Measurements from ENCODE around the gene APIP.
A peak's percentile ranks its signal among the peaks of the same experiment; 100 is the strongest.
"Not testable (repeated sequence)": the region's sequence is repeated elsewhere in the genome, so short reads cannot be mapped to it uniquely, and the experiment has no call there.

Gene APIP

GRCh38 chr11:34915136-34916014, 804 bp downstream of the APIP start:
- H3K79me2 ChIP-seq (ENCODE audit: insufficient read depth, low read length) = peaks cover 30% of the 10 kb centered on the region
- H3K4me1 ChIP-seq (ENCODE audit: insufficient read depth, low read length, severe bottlenecking) = peaks cover 36% of the 10 kb centered on the region
- H3K9ac ChIP-seq (ENCODE audit: low read length) = peak overlapping the region; percentile 96
- peak overlapping the region; percentile 64 for H3K27ac ChIP-seq (ENCODE audit: low read depth, low read length, poor library complexity, severe bottlenecking)
- H3K36me3 ChIP-seq (ENCODE audit: insufficient read depth, low read length) = peaks cover 16% of the 10 kb centered on the region
- H3F3A ChIP-seq (ENCODE audit: insufficient read depth, low read length) = no peaks in the 10 kb centered on the region
- peak overlapping the region; percentile 80 for H3K4me2 ChIP-seq (ENCODE audit: low read length)
- H2AFZ ChIP-seq (ENCODE audit: low read length) = peak overlapping the region; percentile 5; the same call in 1 of the 2 replicates
- H3K9me2 ChIP-seq (ENCODE audit: low read depth, low read length) = no peaks in the 10 kb centered on the region
- peak overlapping the region; percentile 94 for H3K4me3 ChIP-seq (ENCODE audit: low read depth, low read length, poor library complexity, severe bottlenecking)
- no peaks in the 10 kb centered on the region for H3K27me3 ChIP-seq (ENCODE audit: insufficient read depth, low read length)
- TF ChIP-seq CTCF (IDR thresholded peaks at IDR 0.05; ENCODE audit: low read length) = no peak
- TF ChIP-seq EZH2 (IDR thresholded peaks at IDR 0.05; ENCODE audit: borderline replicate concordance, low read length) = no peak
- no peaks in the 10 kb centered on the region for H3K9me3 ChIP-seq (ENCODE audit: low read length)
- no peaks in the 10 kb centered on the region for H4K20me1 ChIP-seq (ENCODE audit: insufficient read depth, low read length)

GRCh38 chr11:34913556-34913955, 2.6 kb downstream of the APIP start:
- not testable (repeated sequence) for H3F3A ChIP-seq (ENCODE audit: insufficient read depth, low read length); H4K20me1 ChIP-seq (ENCODE audit: insufficient read depth, low read length); H3K4me3 ChIP-seq (ENCODE audit: low read depth, low read length, poor library complexity, severe bottlenecking); H3K27ac ChIP-seq (ENCODE audit: low read depth, low read length, poor library complexity, severe bottlenecking); H3K27me3 ChIP-seq (ENCODE audit: insufficient read depth, low read length); H3K4me2 ChIP-seq (ENCODE audit: low read length); H3K9me3 ChIP-seq (ENCODE audit: low read length); H3K9ac ChIP-seq (ENCODE audit: low read length); H2AFZ ChIP-seq (ENCODE audit: low read length); H3K9me2 ChIP-seq (ENCODE audit: low read depth, low read length)
- Histone ChIP-seq H3K79me2 (ENCODE audit: insufficient read depth, low read length) (peaks cover 25% of the 10 kb centered on the region), H3K36me3 (ENCODE audit: insufficient read depth, low read length) (peaks cover 23% of the 10 kb centered on the region), H3K4me1 (ENCODE audit: insufficient read depth, low read length, severe bottlenecking) (peaks cover 35% of the 10 kb centered on the region)

- no peaks in the 10 kb centered on the region for H3K9me3 ChIP-seq (ENCODE audit: low read length)
- no peaks in the 10 kb centered on the region for H3F3A ChIP-seq (ENCODE audit: insufficient read depth, low read length)
- peaks cover 7% of the 10 kb centered on the region; the same call in 1 of the 2 replicates for H3K79me2 ChIP-seq (ENCODE audit: insufficient read depth, low read length)
- no peak overlapping the region for H3K4me3 ChIP-seq (ENCODE audit: low read depth, low read length, poor library complexity, severe bottlenecking)
- no peaks in the 10 kb centered on the region for H3K27me3 ChIP-seq (ENCODE audit: insufficient read depth, low read length)
- H3K9ac ChIP-seq (ENCODE audit: low read length) = no peak overlapping the region
- H3K4me2 ChIP-seq (ENCODE audit: low read length) = no peak overlapping the region
- TF ChIP-seq CTCF (IDR thresholded peaks at IDR 0.05; ENCODE audit: low read length) (no peak), EZH2 (IDR thresholded peaks at IDR 0.05; ENCODE audit: borderline replicate concordance, low read length) (no peak)
- H3K4me1 ChIP-seq (ENCODE audit: insufficient read depth, low read length, severe bottlenecking) = peaks cover 19% of the 10 kb centered on the region
- peaks cover 23% of the 10 kb centered on the region for H3K36me3 ChIP-seq (ENCODE audit: insufficient read depth, low read length)
- no peaks in the 10 kb centered on the region for H3K9me2 ChIP-seq (ENCODE audit: low read depth, low read length)
- H3K27ac ChIP-seq (ENCODE audit: low read depth, low read length, poor library complexity, severe bottlenecking) = no peak overlapping the region
- no peak overlapping the region for H2AFZ ChIP-seq (ENCODE audit: low read length)
- no peaks in the 10 kb centered on the region for H4K20me1 ChIP-seq (ENCODE audit: insufficient read depth, low read length)
Measured at GRCh38 chr11:34911676-34912075, 4.5 kb downstream of the APIP start.
